H1 (cell line): Measurements from ENCODE around the gene RRN3.
"Not testable (repeated sequence)": the region's sequence is repeated elsewhere in the genome, so short reads cannot be mapped to it uniquely, and the experiment has no call there.

Experiments
- ATF2 ChIP-seq: IDR thresholded peaks from 2 replicates; pipeline ENCODE4 v1.6.1; 2012; ENCODE audit warnings: low read length, inconsistent platforms
- BRCA1 ChIP-seq: IDR thresholded peaks from 2 replicates; pipeline ENCODE4 v1.6.1; 2012; ENCODE audit warnings: low read depth, low read length, improper control_type of control experiment
- CTCF ChIP-seq, 3 experiments: IDR thresholded peaks; 1 replicate in 2 of 3; 2 replicates in 1 of 3; pipeline versions ENCODE4 v1.5.1 to v1.6.1; 2011; ENCODE audit warnings: low read length in 3 of 3, mild to moderate bottlenecking in 3 of 3, inconsistent platforms in 2 of 3, low read depth in 1 of 3, moderate library complexity in 1 of 3; ENCODE audit not compliant: insufficient read depth in 1 of 3; ENCODE audit errors: control extremely low read depth in 1 of 3
- EP300 ChIP-seq, 2 experiments: IDR thresholded peaks; 1 replicate in 1 of 2; 2 replicates in 1 of 2; pipeline ENCODE4 v1.6.1; 2011 to 2012; ENCODE audit warnings: low read depth in 2 of 2, low read length in 2 of 2, mild to moderate bottlenecking in 2 of 2, borderline replicate concordance in 1 of 2, inconsistent platforms in 1 of 2, moderate library complexity in 1 of 2
- EZH2 ChIP-seq: fragments of 200-600 bp; sonication (generic); IDR thresholded peaks from 2 replicates; pipeline ENCODE4 v1.7.1; 2012; ENCODE audit warnings: low read depth, mild to moderate bottlenecking, moderate library complexity, low read length, inconsistent platforms; ENCODE audit not compliant: severe bottlenecking
- KDM1A ChIP-seq: fragments of 200-600, 300-600 bp; sonication (generic); IDR thresholded peaks from 2 replicates; pipeline ENCODE4 v1.7.1; 2016; ENCODE audit warnings: mild to moderate bottlenecking, low read length, borderline replicate concordance
- KDM5A ChIP-seq: fragments of 200-600 bp; IDR thresholded peaks from 2 replicates; pipeline ENCODE4 v1.7.1; 2012; ENCODE audit warnings: mild to moderate bottlenecking, low read length, inconsistent platforms, mixed read lengths

GRCh38 chr16:15137514-15137913, 43.4 kb upstream of the RRN3 start:
- TF ChIP-seq EZH2; CTCF (IDR thresholded peaks at IDR 0.05; ENCODE audit: control extremely low read depth in 1 of 3, insufficient read depth in 1 of 3, low read depth in 1 of 3, low read length in 3 of 3); KDM5A; BRCA1; ATF2; KDM1A; EP300 (IDR thresholded peaks at IDR 0.05; ENCODE audit: borderline replicate concordance in 1 of 2, low read depth in 2 of 2, low read length in 2 of 2): not testable (repeated sequence)
